ENCODE measurements around the gene ZNF70.

DNA sequence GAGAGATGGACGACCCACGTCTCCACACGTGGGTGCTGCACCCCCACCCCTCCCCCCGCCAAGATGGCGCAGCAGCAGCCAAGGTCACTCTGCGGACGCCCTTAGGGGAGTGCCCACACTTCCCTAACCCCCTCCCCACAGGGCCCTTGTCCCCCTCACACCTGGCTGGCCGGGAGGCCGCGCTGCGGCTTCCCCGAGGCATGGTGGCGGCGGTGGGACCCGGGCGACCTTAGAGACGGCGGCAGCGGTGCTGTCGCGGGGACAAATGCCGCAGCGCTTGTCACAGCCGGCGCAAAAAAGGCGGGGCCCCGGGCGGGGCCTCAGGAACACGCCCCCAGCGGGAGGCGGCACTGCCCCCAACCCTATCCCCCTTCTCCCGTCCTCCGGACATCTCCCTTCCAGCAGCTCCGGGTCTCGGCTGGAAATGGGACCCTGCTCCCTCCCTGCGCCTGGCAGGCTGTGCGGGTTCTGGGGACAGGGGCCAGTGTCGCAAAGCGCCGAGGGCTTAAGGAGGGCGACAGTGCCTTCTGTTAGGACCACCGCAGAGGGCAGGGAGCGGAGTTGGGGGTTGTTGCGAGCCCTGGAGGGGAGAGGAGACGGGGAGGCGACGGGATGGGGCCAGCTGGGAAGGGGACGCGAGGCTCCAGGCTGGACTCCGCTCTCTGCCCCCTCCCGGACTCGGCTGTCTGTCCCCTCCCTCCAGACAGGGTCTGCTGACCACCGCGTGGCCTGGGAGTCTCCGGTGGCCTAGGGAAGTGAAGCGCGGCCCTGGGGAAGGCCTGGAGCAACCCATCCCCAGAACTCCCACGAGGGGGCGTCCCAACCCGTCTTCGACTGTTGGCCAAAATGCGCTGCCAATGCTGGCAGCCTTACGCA lies 17.0 kb upstream of the ZNF70 start, which contains the start of gene CHCHD10:
- TF ChIP-seq POLR2A (IDR thresholded peaks at IDR 0.05; ENCODE audit: low read length): peak; percentile 64
- no peak for TF ChIP-seq GATA1 (IDR thresholded peaks at IDR 0.05; ENCODE audit: low read depth, low read length)

All from erythroblast (primary cell).